ENCODE data around the gene CALB2. TPM values are rescaled to one million over a fixed set of nuclear protein-coding genes. Genes with fewer than 3 reads are reported as not detected.

The CALB2 gene
- total and polyA plus RNA-seq, 2 donors (not counting 3 experiments of a cell fraction or from before 2014, with no cell fraction given) = not detected

GRCh38 chr16:71439523-71439922 is 81.0 kb downstream of the CALB2 start:
- Histone ChIP-seq H2AFZ (ENCODE audit: low read depth, low read length) (no peak overlapping the region), H3K9me1 (replicated peaks; ENCODE audit: control insufficient read depth, extremely low read depth, insufficient read depth, low read length) (no peaks in the 10 kb centered on the region), H3K79me2 (ENCODE audit: control insufficient read depth, insufficient read depth, low read length) (no peaks in the 10 kb centered on the region), H3K27me3 (ENCODE audit: control insufficient read depth in 2 of 2, insufficient read depth in 2 of 2, low read length in 2 of 2) (no peaks in the 10 kb centered on the region), H3K4me2 (ENCODE audit: insufficient read depth, low read length) (no peak overlapping the region), H3K4me3 (replicated peaks in 1 of 3; ENCODE audit: insufficient read depth in 1 of 3, low read depth in 1 of 3, low read length in 3 of 3) (no peak overlapping the region), H3K36me3 (ENCODE audit: control insufficient read depth in 2 of 2, extremely low read depth in 1 of 2, insufficient read depth in 2 of 2, low read length in 2 of 2) (no peaks in the 10 kb centered on the region), H3K27ac (ENCODE audit: insufficient read depth, low read depth, low read length) (no peak overlapping the region), H3K9ac (replicated peaks; ENCODE audit: extremely low read depth, insufficient read depth, low read length) (no peak overlapping the region), H3K9me3 (replicated peaks; ENCODE audit: control insufficient read depth, insufficient read depth, low read length) (no peaks in the 10 kb centered on the region), H3K4me1 (ENCODE audit: control insufficient read depth, extremely low read depth, insufficient read depth, low read length) (no peaks in the 10 kb centered on the region), H4K20me1 (replicated peaks; ENCODE audit: control insufficient read depth, extremely low read depth, insufficient read depth, low read length) (no peaks in the 10 kb centered on the region)
- dilution Hi-C loops (cut with MboI; ENCODE audit: extremely low pct_ligation_motif_present, low sequenced_read_pairs) = no loop called here
- ChIA-PET POLR2A (no interaction called here), CTCF (interaction anchor here (1.4 to 2.1 kb wide), 3 partner anchors 27 to 60 kb away, joined by 4 to 13 read pairs (median 6); no protein-coding TSS in a partner anchor)
- TF ChIP-seq MAX (IDR thresholded peaks at IDR 0.05; ENCODE audit: insufficient read depth, insufficient read length) (no peak), JUN (IDR thresholded peaks at IDR 0.05; ENCODE audit: borderline replicate concordance, insufficient read depth, insufficient read length, low read depth) (no peak), POLR2AphosphoS5 (IDR thresholded peaks at IDR 0.05; ENCODE audit: insufficient read depth, low read depth, low read length) (no peak), EZH2 (IDR thresholded peaks at IDR 0.05; ENCODE audit: borderline replicate concordance, low read depth, low read length, severe bottlenecking) (no peak), FOS (IDR thresholded peaks at IDR 0.05; ENCODE audit: borderline replicate concordance, insufficient read depth, low read length) (no peak), POLR2A (IDR thresholded peaks at IDR 0.05; ENCODE audit: low read depth, low read length) (no peak), CTCF (IDR thresholded peaks at IDR 0.05; ENCODE audit: extremely low read depth in 1 of 2, insufficient read depth in 1 of 2, low read depth in 1 of 2, low read length in 2 of 2) (no peak), MYC (IDR thresholded peaks at IDR 0.05; ENCODE audit: low read depth, low read length) (no peak), GATA2 (IDR thresholded peaks at IDR 0.05; ENCODE audit: insufficient read depth, insufficient read length, low read depth, low read length) (no peak)
- FAIRE-seq (no peak), DNase-seq (ENCODE audit: low read depth, low spot score) (no peak)
- intact Hi-C loops (cut with micrococcal nuclease) = no loop called here
- BruUV-seq (replicated peaks) = no TSS peak

Other genes starting within 250 kb of the CALB2 start
- gene HYDIN, start 128.0 kb upstream of the CALB2 start, total RNA-seq = not detected in 2 replicates
- not detected in 2 replicates for gene HYDIN, start 128.0 kb upstream of the CALB2 start, polyA plus RNA-seq
- gene CMTR2, start 69.3 kb upstream of the CALB2 start, total RNA-seq = 15.5 and 18.8 TPM in 2 replicates
- gene CMTR2, start 69.3 kb upstream of the CALB2 start, polyA plus RNA-seq = 10.2 and 11.6 TPM in 2 replicates
- gene TLE7, start 83.3 kb downstream of the CALB2 start, total RNA-seq = not detected in 2 replicates
- gene TLE7, start 83.3 kb downstream of the CALB2 start, polyA plus RNA-seq = not detected in 2 replicates
- 4.7 and 6.4 TPM in 2 replicates for gene ZNF23, start 103.5 kb downstream of the CALB2 start, total RNA-seq
- gene ZNF23, start 103.5 kb downstream of the CALB2 start, polyA plus RNA-seq = 2.1 TPM in 2 replicates
- 2.3 and 2.6 TPM in 2 replicates for gene ZNF19, start 130.6 kb downstream of the CALB2 start, total RNA-seq
- 0.64 and 0.98 TPM in 2 replicates for gene ZNF19, start 130.6 kb downstream of the CALB2 start, polyA plus RNA-seq
- not detected in 2 replicates for gene CHST4, start 167.7 kb downstream of the CALB2 start, total RNA-seq
- not detected in 2 replicates for gene CHST4, start 167.7 kb downstream of the CALB2 start, polyA plus RNA-seq
- not detected in 2 replicates for gene TAT, start 218.4 kb downstream of the CALB2 start, total RNA-seq
- gene TAT, start 218.4 kb downstream of the CALB2 start, polyA plus RNA-seq = not detected in 2 replicates